NT2/D1 (cell line): ENCODE data around the gene BUD23.

Experiments used
- SUZ12 ChIP-seq: IDR thresholded peaks from 2 replicates; pipeline ENCODE4 v1.6.1; 2011; ENCODE audit not compliant: insufficient read length, insufficient read depth; ENCODE audit errors: extremely low read depth
- ZNF274 ChIP-seq: IDR thresholded peaks from 2 replicates; pipeline ENCODE4 v1.6.1; 2011; ENCODE audit warnings: mild to moderate bottlenecking, low read depth, low read length

- no peak for TF ChIP-seq ZNF274
- TF ChIP-seq SUZ12, result no peak
These were observed 59.6 kb downstream of the BUD23 start for GRCh38 chr7:73742753-73743641.
